ENCODE results near the gene RPL7L1. TPM values are rescaled to one million over a fixed set of nuclear protein-coding genes. Genes with fewer than 3 reads are reported as not detected.

The RPL7L1 gene
- total RNA-seq, 1 donor from 2014 or later, result 82.8 TPM

GRCh38 chr6:42933205-42933604, 53.8 kb downstream of the RPL7L1 start:
- Mint-ChIP-seq H3K4me1 (ENCODE audit: low read depth) (peaks cover 23% of the 10 kb centered on the region), H3K9me3 (ENCODE audit: low read depth) (no peaks in the 10 kb centered on the region), H3K27ac (peak overlapping the region; percentile 31), H3K27me3 (no peaks in the 10 kb centered on the region), H3K36me3 (ENCODE audit: insufficient read depth) (peaks cover 12% of the 10 kb centered on the region), H3K4me3 (ENCODE audit: low read depth) (no peak overlapping the region)
- DNase-seq (ENCODE audit: low spot score, unreplicated experiment), result no peak
- no peak for TF ChIP-seq CTCF (IDR thresholded peaks at IDR 0.05; ENCODE audit: unreplicated experiment)

GRCh38 chr6:42935322-42935721, 55.9 kb downstream of the RPL7L1 start:
- no peaks in the 10 kb centered on the region for H3K27me3 Mint-ChIP-seq
- H3K4me1 Mint-ChIP-seq (ENCODE audit: low read depth), result peaks cover 12% of the 10 kb centered on the region
- no peaks in the 10 kb centered on the region for H3K9me3 Mint-ChIP-seq (ENCODE audit: low read depth)
- peaks cover 12% of the 10 kb centered on the region for H3K36me3 Mint-ChIP-seq (ENCODE audit: insufficient read depth)
- no peak for DNase-seq (ENCODE audit: low spot score, unreplicated experiment)
- H3K27ac Mint-ChIP-seq, result no peak overlapping the region
- H3K4me3 Mint-ChIP-seq (ENCODE audit: low read depth), result no peak overlapping the region
- TF ChIP-seq CTCF (IDR thresholded peaks at IDR 0.05; ENCODE audit: unreplicated experiment), result no peak

GRCh38 chr6:42936398-42936797, 57.0 kb downstream of the RPL7L1 start:
- Mint-ChIP-seq H3K9me3 (ENCODE audit: low read depth) (no peaks in the 10 kb centered on the region), H3K27ac (no peak overlapping the region), H3K4me3 (ENCODE audit: low read depth) (no peak overlapping the region), H3K36me3 (ENCODE audit: insufficient read depth) (peaks cover 12% of the 10 kb centered on the region), H3K27me3 (no peaks in the 10 kb centered on the region), H3K4me1 (ENCODE audit: low read depth) (peaks cover 5% of the 10 kb centered on the region)
- no peak for DNase-seq (ENCODE audit: low spot score, unreplicated experiment)
- TF ChIP-seq CTCF (IDR thresholded peaks at IDR 0.05; ENCODE audit: unreplicated experiment), result no peak

GRCh38 chr6:42937548-42938427, 58.4 kb downstream of the RPL7L1 start:
- no peak overlapping the region for H3K4me3 Mint-ChIP-seq (ENCODE audit: low read depth)
- H3K27me3 Mint-ChIP-seq, result no peaks in the 10 kb centered on the region
- no peak for DNase-seq (ENCODE audit: low spot score, unreplicated experiment)
- H3K27ac Mint-ChIP-seq, result no peak overlapping the region
- H3K36me3 Mint-ChIP-seq (ENCODE audit: insufficient read depth), result peaks cover 10% of the 10 kb centered on the region
- no peaks in the 10 kb centered on the region for H3K4me1 Mint-ChIP-seq (ENCODE audit: low read depth)
- H3K9me3 Mint-ChIP-seq (ENCODE audit: low read depth), result no peaks in the 10 kb centered on the region
- TF ChIP-seq CTCF (IDR thresholded peaks at IDR 0.05; ENCODE audit: unreplicated experiment), result no peak

GRCh38 chr6:42938428-42938796, 59.0 kb downstream of the RPL7L1 start:
- Mint-ChIP-seq H3K4me3 (ENCODE audit: low read depth) (no peak overlapping the region), H3K9me3 (ENCODE audit: low read depth) (no peaks in the 10 kb centered on the region), H3K27me3 (no peaks in the 10 kb centered on the region), H3K36me3 (ENCODE audit: insufficient read depth) (peaks cover 10% of the 10 kb centered on the region), H3K4me1 (ENCODE audit: low read depth) (no peaks in the 10 kb centered on the region), H3K27ac (no peak overlapping the region)
- DNase-seq (ENCODE audit: low spot score, unreplicated experiment), result no peak
- TF ChIP-seq CTCF (IDR thresholded peaks at IDR 0.05; ENCODE audit: unreplicated experiment), result no peak
